HG02943 (cell line): ENCODE results near the gene PARP9.

Experiments
- ATAC-seq: cut with Tn5 transposase; IDR thresholded peaks from one replicate; pipeline ENCODE4 v1.9.1; 2021; ENCODE audit warnings: mild to moderate bottlenecking, low read depth, moderate library complexity; ENCODE audit not compliant: unreplicated experiment

Gene PARP9

DNA sequence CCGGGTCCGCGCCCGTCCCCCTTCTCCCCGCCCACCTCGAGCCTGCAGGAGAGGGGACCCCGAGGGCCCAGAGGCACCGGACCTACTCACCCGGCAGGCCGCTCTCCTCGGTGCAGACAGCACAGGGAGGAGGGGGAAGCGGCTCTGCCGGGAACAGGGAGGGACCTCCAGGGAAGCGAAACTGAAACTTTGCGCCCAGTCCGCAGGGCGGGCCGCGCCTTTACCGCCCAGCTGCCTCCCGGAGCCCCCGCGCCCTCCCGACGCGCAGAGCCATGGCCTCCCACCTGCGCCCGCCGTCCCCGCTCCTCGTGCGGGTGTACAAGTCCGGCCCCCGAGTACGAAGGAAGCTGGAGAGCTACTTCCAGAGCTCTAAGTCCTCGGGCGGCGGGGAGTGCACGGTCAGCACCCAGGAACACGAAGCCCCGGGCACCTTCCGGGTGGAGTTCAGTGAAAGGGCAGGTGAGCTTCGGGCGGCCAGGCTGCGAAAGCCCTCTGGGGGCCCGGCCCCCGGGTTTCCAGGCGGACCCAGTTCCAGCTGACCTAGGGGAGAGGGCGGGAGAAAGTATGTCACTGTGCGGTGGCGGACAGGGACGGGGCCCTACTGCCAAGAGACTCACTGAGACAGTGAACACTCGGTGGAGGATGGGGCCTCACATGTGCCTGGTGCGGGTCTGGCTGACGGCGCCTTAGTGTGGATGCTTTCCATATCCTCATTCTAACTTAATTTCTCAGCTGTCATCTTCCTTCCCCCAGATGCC, at the start of gene PARP9, which contains the start of gene DTX3L:
PARP9 (minus strand) TSS at position 146 of the 758 bp plus-strand sequence. CDS start 4,680 bp downstream, outside the sequence.
DTX3L (plus strand) TSS at position 184 of the 758 bp plus-strand sequence; CDS start at position 273, 89 bp downstream.
- ATAC-seq: peak; percentile 61

DNA sequence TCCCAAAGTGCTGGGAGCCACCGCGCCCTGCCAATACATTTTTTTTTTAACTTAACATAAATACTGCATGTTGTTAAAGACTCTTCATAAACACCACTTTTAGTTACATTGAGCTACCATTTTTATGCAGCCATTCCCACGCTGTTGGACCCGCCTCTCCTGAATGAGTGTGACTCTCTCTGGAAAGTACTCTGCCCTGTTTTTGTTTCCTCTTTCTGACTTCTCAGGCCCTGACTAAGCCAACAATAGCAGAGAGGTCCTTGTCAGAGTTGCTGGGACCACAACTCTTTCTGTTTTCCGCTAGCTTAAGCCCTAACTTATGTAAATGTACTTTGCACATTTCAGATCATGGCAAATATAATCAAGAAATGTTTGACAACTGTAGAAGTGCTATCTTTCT, 48.6 kb upstream of the PARP9 start:
- ATAC-seq: no peak

DNA sequence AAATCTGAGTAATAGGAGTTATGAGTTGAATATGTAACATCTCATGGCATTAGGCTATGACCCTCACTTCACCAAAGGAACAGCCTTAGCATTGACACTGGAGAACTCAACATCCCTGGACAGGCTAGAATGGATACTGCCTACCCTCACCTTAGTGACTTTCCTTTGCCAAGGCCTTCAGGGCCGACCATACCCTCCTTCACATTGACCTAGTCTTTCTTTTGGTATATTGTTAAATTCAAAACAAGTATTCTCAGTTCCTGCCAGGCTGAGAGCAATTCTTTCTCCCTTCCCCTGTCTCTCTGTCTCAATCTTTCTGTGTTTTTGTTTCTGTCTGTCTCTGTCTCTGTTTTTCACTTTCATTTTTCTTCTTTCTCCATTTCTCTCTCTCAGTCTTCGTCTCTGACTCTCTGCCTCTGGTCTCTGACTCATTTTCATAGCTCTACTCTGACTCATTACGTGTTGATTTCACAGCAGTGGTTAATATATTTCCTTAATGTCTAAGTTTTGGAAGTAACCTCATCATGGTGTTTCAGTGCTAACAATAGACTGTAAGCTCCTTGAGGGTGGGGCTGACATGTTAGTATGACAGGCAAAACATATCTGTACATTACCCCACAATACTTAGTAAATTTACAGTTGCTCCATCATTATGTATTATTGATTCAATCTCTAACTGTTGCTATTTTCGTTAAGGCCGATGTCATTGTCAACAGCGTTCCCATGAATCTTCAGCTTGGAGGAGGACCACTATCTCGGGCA, 45.9 kb upstream of the PARP9 start:
- ATAC-seq: peak; percentile 95

DNA sequence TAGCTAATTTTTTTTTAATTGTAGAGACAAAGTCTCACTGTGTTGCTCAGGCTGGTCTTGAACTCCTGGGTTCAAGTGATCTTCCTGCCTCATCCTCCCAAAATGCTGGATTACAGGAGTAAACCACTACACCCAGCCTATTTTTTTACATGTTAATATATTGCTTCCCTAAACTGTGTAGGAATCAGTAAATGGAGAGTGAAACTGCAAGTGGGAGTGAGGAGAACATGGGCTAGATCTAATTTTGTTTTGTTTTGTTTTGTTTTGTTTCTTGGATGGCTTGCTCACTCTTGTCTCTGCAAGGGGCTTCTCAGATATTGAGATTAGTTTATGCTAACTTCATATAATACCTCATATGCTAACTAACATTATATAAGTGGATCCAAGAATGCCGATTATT, 44.8 kb upstream of the PARP9 start:
- ATAC-seq: no peak

DNA sequence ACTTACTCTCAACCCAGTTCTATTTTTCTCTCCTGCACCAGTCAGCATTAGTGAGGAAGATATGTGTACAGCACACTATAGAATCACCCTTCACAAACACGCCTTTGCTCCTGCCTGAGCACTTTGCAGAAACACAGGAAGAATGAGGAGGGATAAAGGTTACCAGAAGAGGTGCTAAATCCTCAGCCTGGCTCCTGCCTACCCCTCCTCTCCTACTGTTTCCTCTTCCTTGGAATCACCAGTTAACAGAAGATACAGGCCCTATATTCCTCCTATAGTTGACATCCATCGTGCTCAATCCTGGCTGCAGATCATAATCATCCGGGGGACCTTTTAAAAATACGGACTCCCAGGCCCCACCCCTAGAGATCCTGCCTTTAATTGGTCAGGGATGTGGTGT, 42.2 kb upstream of the PARP9 start:
- ATAC-seq: no peak

DNA sequence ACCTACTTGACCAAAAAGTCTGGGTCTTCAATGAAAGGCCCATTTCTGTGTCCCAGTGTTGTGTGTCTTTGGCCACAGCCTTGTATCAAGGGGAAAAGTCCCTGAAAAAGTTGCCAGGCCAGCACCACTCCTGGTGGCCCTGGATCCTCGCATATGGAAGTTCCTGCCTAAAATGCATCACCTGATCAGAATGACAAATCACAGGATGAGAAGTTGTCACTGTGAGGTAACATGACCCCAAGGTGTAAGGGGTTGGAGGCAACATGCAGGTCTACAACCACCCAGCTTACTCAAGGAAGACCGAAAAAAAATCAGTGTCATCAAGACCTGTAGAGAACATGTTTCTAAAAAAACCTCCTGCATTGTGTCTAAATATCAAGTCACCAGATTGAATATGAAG, 39.0 kb upstream of the PARP9 start:
- no peak for ATAC-seq

DNA sequence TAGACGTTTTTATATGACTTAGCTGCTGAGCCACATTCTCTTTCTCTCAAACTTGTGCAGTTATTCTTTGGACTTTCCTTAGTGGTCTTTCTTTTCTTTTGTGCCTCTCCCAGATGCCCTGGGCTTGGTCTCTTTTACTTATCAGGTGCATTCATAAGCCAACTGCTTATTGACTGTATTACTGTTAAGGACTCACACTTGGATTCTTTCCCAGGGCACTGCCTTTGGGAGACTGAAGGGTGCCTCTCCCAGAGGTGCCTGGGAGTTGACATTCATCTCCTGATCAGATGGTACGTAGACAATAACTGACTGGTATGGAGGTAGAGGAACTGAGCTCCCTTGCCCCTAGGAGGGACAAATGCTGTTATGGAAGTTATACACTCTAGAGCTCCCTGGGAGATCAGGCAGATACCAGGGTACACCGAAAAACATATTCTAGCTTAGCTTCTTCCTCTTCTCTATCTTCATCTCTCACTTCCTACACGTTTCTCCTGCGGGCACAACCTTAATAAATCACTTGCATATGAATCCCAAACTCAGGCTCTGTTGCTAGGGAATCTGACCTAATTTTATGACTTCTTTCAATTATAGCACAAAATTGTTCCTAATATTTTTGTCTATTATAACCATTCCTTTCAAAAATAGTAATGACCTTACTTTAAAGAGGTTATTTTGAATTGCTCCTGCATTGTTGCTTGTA, 38.1 kb upstream of the PARP9 start:
- no peak for ATAC-seq

DNA sequence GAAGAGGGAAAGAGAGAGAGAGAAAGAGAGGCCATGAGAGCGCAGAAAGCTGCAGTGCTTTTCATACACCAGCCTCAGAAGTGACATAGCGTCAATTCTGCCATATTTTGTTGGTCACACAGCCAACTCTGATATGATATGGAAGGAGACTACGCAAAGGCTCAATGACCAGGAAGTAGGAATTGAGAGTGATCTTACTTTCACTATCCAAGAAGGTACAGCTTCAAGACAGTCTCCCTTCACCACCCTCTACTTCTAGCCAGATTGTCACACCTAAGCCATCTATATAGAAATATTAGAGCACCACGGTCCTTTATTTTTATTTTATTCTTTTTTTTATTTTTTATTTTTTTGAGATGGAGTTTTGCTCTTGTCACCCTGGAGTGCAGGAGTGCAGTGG, 34.5 kb upstream of the PARP9 start:
- ATAC-seq: no peak

DNA sequence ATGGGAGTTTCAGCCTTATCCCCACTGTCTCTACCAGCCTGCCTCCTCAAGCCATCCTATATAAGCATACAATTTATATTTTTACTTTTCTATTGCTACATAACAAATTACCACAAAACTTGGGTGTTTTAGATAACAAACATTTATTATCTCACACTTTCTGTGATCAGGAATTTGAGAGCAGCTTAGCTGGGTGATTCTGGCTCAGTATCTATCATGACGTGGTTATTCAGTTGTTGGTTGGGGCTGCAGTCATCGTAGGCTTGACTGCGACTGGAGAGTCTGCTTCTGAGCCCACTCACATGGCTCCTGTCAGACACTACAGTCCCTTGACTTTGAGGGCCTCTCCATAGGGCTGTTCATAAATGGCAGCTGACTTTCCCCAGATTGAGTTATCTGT, 34.1 kb upstream of the PARP9 start:
- no peak for ATAC-seq

DNA sequence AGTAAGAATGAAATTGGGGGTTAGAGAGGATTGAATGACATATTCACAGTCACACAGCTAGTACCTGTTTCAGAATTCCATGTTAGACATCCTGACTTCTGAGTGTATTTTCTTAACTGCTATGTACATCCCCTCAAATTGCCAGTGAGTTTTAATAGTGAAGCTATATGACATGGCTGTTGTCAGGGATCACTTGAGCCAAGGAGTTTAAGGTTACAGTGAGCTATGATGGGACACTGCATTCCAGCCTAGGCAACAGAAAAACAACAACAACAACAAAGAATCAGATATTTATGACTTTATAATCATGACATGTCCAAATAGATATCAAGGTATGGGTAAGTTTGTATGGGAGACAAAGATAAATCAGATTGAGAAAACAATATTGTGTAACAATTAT, 29.9 kb upstream of the PARP9 start:
- no peak for ATAC-seq

DNA sequence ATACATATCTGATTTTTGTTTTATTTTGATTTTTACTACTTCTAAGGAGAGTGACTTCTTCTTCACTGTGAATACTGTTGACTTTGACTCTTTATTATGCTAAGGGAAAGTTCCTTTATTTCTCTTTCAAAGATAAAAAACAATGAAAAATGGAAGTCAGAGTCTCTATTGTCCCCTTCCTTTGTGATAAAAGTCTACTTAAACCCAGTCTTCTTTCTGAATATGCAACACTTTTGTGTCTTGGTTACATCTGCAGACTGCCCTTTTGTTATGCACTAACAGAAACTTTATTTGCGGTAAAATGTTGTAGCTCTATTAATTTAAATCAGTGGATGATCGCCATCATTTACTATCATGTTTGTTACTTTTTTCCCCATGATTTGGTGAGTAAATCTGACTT, 26.5 kb upstream of the PARP9 start:
- no peak for ATAC-seq

DNA sequence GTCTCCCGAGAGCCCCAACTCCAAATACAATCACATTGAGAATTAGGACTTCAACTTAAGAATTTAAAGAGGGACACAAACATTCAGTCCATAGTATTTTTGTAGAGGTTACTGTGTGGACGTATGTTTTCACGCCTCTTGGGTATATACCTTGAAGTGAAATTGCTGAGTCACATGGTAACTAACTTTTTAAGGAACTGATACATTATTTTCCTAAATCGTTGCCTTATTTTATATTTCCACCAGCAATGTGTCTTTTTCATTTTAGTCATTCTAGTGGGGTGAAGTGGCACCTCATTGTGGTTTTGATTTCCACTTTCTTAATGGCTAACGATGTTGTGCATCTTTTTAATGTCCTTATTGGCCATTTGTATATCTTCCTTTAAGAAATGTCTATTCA, 25.2 kb upstream of the PARP9 start:
- no peak for ATAC-seq

DNA sequence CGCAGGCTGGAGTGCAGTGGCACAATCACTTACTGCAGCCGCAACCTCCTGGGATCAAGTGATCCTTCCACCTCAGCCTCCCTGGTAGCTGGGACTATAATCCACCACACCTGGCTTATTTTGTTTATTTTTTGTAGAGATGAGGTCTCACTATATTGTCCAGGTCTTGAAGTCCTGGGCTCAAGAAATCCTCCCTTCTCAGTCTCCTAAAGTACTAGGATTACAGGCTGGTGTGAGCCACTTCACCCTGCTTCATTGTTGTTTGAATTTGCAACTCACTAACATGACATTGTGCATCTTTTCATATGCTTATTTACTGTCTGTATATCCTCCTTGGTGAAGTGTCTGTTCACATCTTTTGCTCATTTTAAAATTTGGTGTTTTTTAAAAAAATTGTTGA, 23.5 kb upstream of the PARP9 start:
- ATAC-seq: no peak

DNA sequence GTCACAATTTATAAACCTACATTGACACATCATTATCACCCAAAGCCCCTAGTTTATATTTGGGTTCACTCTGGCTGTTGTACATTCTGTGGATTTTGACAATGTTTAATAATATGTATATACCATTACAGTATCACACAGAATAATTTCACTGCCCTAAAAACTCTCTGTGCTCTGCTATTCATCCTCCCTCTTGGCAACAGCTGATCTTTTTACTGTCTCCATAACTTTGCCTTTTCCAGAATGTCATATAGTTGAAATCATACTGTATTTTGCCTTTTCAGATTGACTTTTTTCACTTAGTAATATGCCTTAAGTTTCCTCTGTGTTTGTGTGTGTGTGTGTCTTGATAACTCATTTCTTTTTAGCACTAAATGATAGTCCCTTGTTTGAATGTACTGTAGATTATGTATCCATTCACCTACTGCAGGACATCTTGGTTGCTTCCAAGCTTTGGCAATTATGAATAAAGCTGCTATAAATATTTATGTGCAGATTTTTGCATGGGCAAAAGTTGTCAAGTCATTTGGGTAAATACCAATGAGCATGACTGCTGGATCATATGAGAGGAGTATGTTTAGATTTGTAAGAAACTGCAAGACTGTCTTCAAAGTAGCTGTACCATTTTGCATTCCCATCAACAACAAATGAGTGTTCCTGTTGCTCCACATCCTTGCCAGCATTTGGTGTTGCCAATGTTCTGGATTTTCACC, 22.8 kb upstream of the PARP9 start:
- ATAC-seq: no peak

DNA sequence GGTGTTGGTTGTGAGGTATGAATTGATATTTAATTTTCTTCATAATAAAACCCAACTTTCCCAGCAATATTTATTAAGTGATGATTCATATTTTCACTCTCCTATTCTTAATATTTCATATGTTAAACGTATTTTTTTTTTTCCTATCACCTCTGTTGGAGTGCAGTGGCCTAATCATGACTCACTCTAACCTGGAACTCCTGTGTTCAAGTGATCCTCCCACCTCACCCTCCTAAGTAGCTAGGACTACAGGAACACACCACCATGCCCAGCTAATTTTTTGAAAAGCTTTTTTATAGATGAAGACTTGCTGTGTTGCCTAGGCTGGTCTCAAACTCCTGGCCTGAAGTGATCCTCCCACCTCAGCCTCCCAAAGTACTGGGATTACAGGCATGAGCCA, 22.0 kb upstream of the PARP9 start:
- no peak for ATAC-seq

DNA sequence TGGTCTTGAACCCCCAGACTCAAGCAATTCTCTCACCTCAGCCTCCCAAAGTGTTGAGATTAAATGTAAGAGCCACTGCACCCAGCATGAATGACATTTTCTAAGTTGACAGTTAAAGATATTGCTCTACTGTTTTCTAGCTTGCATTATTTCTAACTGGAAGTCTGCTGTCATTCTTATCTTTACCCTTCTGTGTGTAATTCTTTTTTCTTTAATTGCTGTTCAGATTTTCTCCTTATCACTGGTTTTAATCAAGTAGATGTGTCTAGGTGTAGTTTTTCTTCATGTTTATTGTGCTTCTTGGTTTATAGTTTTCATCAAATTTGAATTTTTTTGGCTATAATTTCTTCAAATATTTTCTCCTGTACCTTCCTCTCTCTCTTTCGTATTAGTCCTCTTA, 18.3 kb upstream of the PARP9 start:
- no peak for ATAC-seq

DNA sequence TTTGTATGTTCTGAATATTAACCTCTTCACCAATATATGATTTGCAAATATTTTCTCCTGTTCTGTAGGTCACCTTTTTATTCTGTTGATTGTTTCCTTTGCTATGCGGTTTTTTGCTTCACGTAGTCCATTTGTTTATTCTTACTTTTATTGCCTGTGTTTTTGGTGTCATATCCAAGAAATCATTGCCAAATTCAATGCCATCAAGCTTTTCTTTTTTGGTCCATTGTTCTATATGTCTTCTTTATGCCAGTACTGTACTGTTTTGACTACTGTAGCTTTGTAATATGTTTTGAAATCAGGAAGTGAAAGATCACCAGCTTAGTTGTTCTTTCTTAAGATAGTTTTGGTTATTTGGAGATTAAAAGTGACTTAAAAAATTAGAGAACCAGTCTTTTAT, 17.5 kb upstream of the PARP9 start:
- no peak for ATAC-seq

DNA sequence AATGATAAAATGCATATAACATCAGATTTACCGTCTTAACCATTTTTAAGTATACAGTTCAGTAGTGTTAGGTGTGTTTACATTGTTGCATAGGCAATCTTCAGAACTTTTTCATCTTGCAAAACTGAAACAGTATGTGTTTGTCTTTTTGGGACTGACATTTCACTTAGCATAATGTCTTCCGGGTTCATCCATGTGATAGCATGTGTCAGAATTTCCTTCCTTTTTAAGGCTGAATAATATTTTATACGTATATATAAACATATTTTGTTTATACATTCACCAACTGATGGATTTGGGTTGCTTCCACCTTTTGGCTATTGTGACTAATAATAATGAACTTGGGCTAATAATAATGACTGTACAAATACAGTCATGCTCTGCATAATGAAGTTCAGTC, 16.4 kb upstream of the PARP9 start:
- no peak for ATAC-seq

DNA sequence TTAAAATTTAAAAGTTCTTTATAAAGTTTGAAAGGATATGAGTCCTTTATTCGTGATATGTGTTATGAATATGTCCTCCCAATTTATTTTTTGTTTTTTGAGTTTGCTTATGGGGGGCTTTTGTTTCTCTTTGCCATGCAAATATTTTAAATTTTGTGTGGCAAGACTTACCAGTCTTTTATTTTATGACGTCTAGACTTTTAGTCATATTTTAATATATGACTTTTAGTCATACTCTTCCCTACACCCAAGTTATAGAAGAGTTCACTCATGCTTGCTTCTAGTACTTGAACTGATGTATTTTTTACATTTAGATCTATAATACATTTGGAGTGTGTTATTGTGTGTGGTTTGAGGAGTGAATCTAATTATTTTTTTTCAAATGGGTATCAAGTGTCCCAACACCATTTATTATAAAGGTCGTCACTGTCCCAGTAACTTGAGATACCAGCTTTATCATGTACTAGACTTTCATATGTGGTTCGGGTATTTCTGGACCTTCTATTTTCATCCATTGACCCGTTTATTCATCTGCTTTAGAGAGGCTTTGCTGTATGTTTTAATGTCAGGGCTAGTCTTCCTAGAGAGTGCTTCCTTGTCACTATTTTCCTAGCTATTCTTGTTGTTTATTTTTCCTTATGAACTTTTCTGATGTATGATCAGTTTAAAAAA, 14.1 kb upstream of the PARP9 start:
- no peak for ATAC-seq

DNA sequence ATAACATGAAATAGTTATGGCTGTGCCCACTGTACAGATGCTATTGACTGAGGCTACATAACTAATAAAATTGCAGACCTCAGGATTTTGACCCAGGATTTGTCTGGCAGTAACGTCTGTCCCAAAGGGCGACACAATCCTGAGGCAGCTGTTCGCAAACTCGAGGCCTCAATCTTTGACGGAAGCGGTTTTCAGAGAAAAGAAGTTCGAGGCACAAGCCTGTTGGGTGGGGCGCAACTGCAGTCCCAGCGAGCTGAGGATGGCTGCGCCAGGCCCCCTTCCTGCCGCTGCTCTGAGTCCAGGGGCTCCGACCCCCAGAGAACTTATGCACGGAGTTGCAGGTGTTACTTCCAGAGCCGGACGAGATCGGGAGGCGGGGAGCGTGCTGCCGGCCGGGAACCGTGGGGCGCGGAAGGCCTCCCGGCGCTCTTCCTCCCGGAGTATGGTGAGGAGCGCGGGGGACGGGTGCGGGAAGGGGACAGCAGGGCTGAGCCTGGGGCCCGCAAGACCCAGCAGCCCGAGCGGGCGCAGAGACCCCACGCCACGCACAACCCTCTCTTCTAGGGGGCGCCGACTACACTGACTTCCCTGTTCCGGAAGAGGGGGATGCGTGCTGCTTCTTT, 13.4 kb upstream of the PARP9 start, which contains the start of gene PARP15:
PARP15 (plus strand) TSS at position 242 of the 623 bp plus-strand sequence; CDS start at position 260, 18 bp downstream.
- no peak for ATAC-seq
